OCI-LY7 (cell line): Measurements from ENCODE around the gene ETV1.

Experiments used
- EZH2phosphoT487 ChIP-seq: fragments of 200-600 bp; sonication (generic); IDR thresholded peaks from 2 replicates; pipeline ENCODE4 v1.6.1; 2018; ENCODE audit warnings: low read depth, borderline replicate concordance, mild to moderate bottlenecking, mixed run types, antibody characterized with exemption, low read length, moderate library complexity, mixed read lengths
- TF ChIP-seq, protein P1 (sequence below): fragments of 200-600 bp; sonication (generic); conservative IDR thresholded peaks from 2 replicates; pipeline ENCODE4 v1.5.1; 2014; ENCODE audit warnings: mild to moderate bottlenecking, antibody characterized with exemption, low read length, moderate library complexity, mixed read lengths

DNA sequence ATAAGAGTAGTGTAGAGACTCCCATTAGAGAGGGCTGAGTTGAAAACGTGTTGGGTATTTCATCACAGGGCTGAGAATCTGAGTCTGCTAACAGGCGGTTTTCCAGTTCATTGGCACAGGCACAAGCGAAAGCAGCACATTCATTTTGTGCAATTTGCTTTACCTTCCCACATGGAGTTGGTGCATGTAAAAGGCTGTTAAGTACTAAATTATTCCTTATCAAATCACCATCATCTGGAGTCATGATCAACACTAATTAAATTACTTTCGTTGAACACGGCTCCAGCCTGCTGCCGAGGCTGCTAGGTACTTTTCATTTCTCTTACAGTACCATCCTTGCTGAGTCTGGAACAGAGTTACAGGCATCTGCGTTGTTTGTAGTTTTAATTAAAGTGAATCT is 43.8 kb downstream of the ETV1 start:
- TF ChIP-seq, protein P1, sequence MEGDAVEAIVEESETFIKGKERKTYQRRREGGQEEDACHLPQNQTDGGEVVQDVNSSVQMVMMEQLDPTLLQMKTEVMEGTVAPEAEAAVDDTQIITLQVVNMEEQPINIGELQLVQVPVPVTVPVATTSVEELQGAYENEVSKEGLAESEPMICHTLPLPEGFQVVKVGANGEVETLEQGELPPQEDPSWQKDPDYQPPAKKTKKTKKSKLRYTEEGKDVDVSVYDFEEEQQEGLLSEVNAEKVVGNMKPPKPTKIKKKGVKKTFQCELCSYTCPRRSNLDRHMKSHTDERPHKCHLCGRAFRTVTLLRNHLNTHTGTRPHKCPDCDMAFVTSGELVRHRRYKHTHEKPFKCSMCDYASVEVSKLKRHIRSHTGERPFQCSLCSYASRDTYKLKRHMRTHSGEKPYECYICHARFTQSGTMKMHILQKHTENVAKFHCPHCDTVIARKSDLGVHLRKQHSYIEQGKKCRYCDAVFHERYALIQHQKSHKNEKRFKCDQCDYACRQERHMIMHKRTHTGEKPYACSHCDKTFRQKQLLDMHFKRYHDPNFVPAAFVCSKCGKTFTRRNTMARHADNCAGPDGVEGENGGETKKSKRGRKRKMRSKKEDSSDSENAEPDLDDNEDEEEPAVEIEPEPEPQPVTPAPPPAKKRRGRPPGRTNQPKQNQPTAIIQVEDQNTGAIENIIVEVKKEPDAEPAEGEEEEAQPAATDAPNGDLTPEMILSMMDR, result no peak
- TF ChIP-seq EZH2phosphoT487, result no peak
